OCI-LY7 (cell line): ENCODE data around the gene MARK3. TPM values are rescaled to one million over a fixed set of nuclear protein-coding genes. Genes with fewer than 3 reads are reported as not detected.

Experiments
- BruUV-seq: library from RNA; stranded (reverse); fragments of 400-500 nt; replicated peaks from 2 replicates; lab custom pipeline; 2021; lab: Mats Ljungman, UMichigan
- CTCF ChIA-PET: fragments of 300-600 bp; sonication (Branson Sonifier 250); formaldehyde crosslinking; loops from one replicate; lab custom pipeline; 2022; ENCODE audit warnings: antibody characterized with exemption; ENCODE audit not compliant: unreplicated experiment; lab: Charles Lee
- POLR2A ChIA-PET: fragments of 300-600 bp; sonication (Branson Sonifier 250); formaldehyde crosslinking; loops from one replicate; lab custom pipeline; 2022; ENCODE audit warnings: antibody characterized with exemption; lab: Charles Lee
- DNase-seq: peaks from one replicate; pipeline ENCODE4 v3.0.0-alpha.2; 2015; ENCODE audit warnings: low spot score
- H2AFZ ChIP-seq: fragments of 200-600 bp; sonication (generic), shearing (Covaris generic); 2 replicates; pipeline ENCODE4 v1.6.1; 2014; ENCODE audit warnings: mild to moderate bottlenecking, antibody characterized with exemption, low read length, moderate library complexity
- H3K27ac ChIP-seq: fragments of 200-600 bp; sonication (generic); 2 replicates; pipeline ENCODE4 v1.5.1; 2014; ENCODE audit warnings: mixed run types, low read depth, mild to moderate bottlenecking, moderate library complexity, low read length, inconsistent platforms; ENCODE audit not compliant: poor library complexity, severe bottlenecking
- H3K36me3 ChIP-seq: fragments of 200-600 bp; sonication (generic); 2 replicates; pipeline ENCODE4 v1.6.1; 2014; ENCODE audit warnings: mild to moderate bottlenecking, antibody characterized with exemption, low read length, moderate library complexity, mixed read lengths; ENCODE audit not compliant: insufficient read depth
- H3K4me1 ChIP-seq: fragments of 200-600 bp; sonication (generic); 2 replicates; pipeline ENCODE4 v1.5.1; 2014; ENCODE audit warnings: mild to moderate bottlenecking, low read length; ENCODE audit not compliant: insufficient read depth, poor library complexity, severe bottlenecking
- H3K4me2 ChIP-seq: fragments of 200-600 bp; sonication (generic); 2 replicates; pipeline ENCODE4 v1.6.1; 2014; ENCODE audit warnings: mild to moderate bottlenecking, low read length
- H3K4me3 ChIP-seq: fragments of 200-600 bp; sonication (generic); 2 replicates; pipeline ENCODE4 v1.5.1; 2014; ENCODE audit warnings: mild to moderate bottlenecking, low read depth, low read length; ENCODE audit not compliant: poor library complexity, severe bottlenecking
- H3K79me2 ChIP-seq: fragments of 200-600 bp; sonication (generic); 2 replicates; pipeline ENCODE4 v1.6.1; 2016; ENCODE audit warnings: low read depth, mild to moderate bottlenecking, low read length, moderate library complexity, mixed read lengths; ENCODE audit not compliant: insufficient read depth
- H3K9me2 ChIP-seq: fragments of 200-600 bp; sonication (generic); 2 replicates; pipeline ENCODE4 v1.6.1; 2016; ENCODE audit warnings: mild to moderate bottlenecking, low read length, mixed read lengths; ENCODE audit not compliant: insufficient read depth
- H3K9me3 ChIP-seq: fragments of 200-600 bp; sonication (generic); 2 replicates; pipeline ENCODE4 v1.6.1; 2014; ENCODE audit warnings: mild to moderate bottlenecking, mixed run types, low read length, mixed read lengths
- H4K20me1 ChIP-seq: fragments of 200-600 bp; sonication (generic); 2 replicates; pipeline ENCODE4 v1.6.1; 2014; ENCODE audit warnings: mild to moderate bottlenecking, antibody characterized with exemption, low read length, moderate library complexity, mixed read lengths; ENCODE audit not compliant: insufficient read depth
- CTCF ChIP-seq: fragments of 200-600 bp; sonication (generic); conservative IDR thresholded peaks from 2 replicates; pipeline ENCODE4 v1.5.1; 2014; ENCODE audit warnings: mild to moderate bottlenecking, antibody characterized with exemption, low read length, moderate library complexity, mixed read lengths
- EZH2phosphoT487 ChIP-seq: fragments of 200-600 bp; sonication (generic); IDR thresholded peaks from 2 replicates; pipeline ENCODE4 v1.6.1; 2018; ENCODE audit warnings: low read depth, borderline replicate concordance, mild to moderate bottlenecking, mixed run types, antibody characterized with exemption, low read length, moderate library complexity, mixed read lengths
- intact Hi-C: fragments of 100-400 bp; cut with micrococcal nuclease; formaldehyde crosslinking; loops from one replicate; pipeline ENCODE4 v1.10.0; 2022; ENCODE audit not compliant: unreplicated experiment
- total RNA-seq, 2 experiments: library from RNA; depleted of rRNA in 1 of 2; stranded (reverse); fragments of >200 nt in 1 of 2; shearing (Covaris generic) in 1 of 2; gene quantifications; 2 replicates each; pipeline ENCODE4 v1.2.3, GENCODE V29; 2014 to 2022

The MARK3 gene
- total RNA-seq, 2 experiments from 2014 or later, result 70.8 to 83.6 TPM

- H3K4me2 ChIP-seq, result no peak overlapping the region
- peaks cover 37% of the 10 kb centered on the region for H4K20me1 ChIP-seq
- H3K27ac ChIP-seq, result no peak overlapping the region
- H3K4me1 ChIP-seq, result peaks cover 40% of the 10 kb centered on the region
- TF ChIP-seq EZH2phosphoT487 (no peak), CTCF (no peak)
- intact Hi-C loops, result no loop called here
- no TSS peak for BruUV-seq
- ChIA-PET POLR2A (interaction anchor here (0.5 to 1.9 kb wide), 6 partner anchors 11 to 158 kb away, joined by 3 to 12 read pairs (median 3); no protein-coding TSS in a partner anchor), CTCF (interaction anchor here (0.8 kb wide), 1 partner anchor 23 kb away, joined by 5 read pairs; no protein-coding TSS in a partner anchor)
- no peaks in the 10 kb centered on the region for H3K9me3 ChIP-seq
- no peak overlapping the region for H2AFZ ChIP-seq
- no peak overlapping the region for H3K4me3 ChIP-seq
- no peak for DNase-seq
- no peaks in the 10 kb centered on the region for H3K9me2 ChIP-seq
- peaks cover 13% of the 10 kb centered on the region for H3K36me3 ChIP-seq
- H3K79me2 ChIP-seq, result peaks cover 99% of the 10 kb centered on the region
Measured at GRCh38 chr14:103393070-103393469, 7.9 kb downstream of the MARK3 start.

- Histone ChIP-seq H3K9me2 (no peaks in the 10 kb centered on the region), H3K79me2 (peaks cover 99% of the 10 kb centered on the region), H4K20me1 (peaks cover 40% of the 10 kb centered on the region), H3K9me3 (no peaks in the 10 kb centered on the region; the same call in 1 of the 2 replicates), H3K4me3 (no peak overlapping the region), H3K4me2 (peak overlapping the region; percentile 50), H3K36me3 (peaks cover 9% of the 10 kb centered on the region), H3K27ac (no peak overlapping the region), H3K4me1 (peaks cover 32% of the 10 kb centered on the region), H2AFZ (no peak overlapping the region)
- POLR2A ChIA-PET, result interaction anchor here (0.6 to 1.9 kb wide), 4 partner anchors 10 to 158 kb away, joined by 3 to 12 read pairs (median 3); no protein-coding TSS in a partner anchor
- TF ChIP-seq CTCF, result peak; percentile 87
- no peak for TF ChIP-seq EZH2phosphoT487
- DNase-seq, result peak; percentile 44
- CTCF ChIA-PET, result interaction anchor here (0.8 kb wide), 1 partner anchor 22 kb away, joined by 5 read pairs; no protein-coding TSS in a partner anchor
- BruUV-seq, result no TSS peak
- intact Hi-C loops, result no loop called here
Measured at GRCh38 chr14:103393676-103394626, 8.7 kb downstream of the MARK3 start.
